Kidney glomerular epithelial cell (primary cell): Measurements from ENCODE around the gene ZNF655.
A peak's percentile ranks its signal among the peaks of the same experiment; 100 is the strongest.
"Not testable (repeated sequence)": the region's sequence is repeated elsewhere in the genome, so short reads cannot be mapped to it uniquely, and the experiment has no call there.

Source experiments
- DNase-seq: peaks from one replicate; lab custom pipeline; 2025; lab: John Stamatoyannopoulos, UW

ZNF655 gene

DNA sequence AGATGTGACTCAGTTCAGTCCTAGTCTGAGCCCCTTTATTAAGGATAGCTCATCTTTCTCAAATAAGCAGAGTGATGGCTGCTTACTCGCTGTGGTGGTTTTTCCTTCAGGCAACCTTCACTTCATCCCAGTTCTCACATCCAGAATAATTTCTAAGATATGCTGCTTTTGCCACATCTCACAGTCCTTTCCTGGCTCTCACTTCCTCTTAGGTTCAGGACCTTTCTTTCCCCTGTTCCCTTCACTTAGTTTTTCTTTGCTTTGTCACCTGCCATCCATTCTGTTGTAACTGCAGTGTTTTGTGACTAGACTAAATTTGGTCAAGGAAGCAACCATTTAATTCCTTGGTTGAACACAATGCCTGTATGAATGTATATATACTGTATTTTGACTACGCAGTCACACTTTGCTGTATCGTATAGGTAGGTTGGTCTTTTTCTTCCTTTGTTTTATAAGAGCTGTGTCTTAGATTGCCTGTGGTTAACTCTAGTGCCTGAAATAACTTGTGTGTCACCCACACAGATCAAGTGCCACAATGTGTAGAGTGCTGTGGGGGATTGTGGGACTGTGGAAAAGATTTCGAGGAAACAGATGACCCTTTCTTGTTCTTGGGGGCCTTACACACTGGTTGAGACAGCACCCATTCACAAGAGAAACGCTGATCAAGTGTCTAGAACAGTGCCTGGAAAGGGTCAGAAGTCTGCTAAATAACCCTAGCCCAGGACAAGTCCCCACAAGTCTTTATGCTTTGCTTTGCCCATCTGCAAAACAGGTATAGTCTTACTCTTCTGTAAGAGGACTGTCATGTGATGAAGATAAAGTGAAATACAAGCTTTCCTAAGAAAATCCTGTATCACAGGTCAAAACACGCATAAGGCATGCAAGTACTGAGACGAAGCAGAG is 2.6 kb downstream of the ZNF655 start:
- no peak for DNase-seq

DNA sequence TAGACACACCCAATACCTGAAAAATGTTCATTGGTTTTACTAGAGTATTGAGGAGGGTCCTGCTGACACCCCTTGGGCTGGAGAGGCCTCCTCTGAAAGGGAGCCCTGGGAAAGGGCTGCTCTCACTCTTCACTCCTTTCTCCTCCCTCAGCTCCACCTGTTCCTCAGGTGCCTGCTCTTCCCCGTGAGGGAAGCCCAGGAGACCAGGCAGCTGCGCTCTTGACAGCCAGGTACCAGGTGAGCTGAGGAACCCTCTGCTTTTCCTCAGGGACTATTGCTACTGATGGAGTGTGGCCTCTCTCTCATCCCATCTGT is 3.3 kb downstream of the ZNF655 start:
- no peak for DNase-seq

DNA sequence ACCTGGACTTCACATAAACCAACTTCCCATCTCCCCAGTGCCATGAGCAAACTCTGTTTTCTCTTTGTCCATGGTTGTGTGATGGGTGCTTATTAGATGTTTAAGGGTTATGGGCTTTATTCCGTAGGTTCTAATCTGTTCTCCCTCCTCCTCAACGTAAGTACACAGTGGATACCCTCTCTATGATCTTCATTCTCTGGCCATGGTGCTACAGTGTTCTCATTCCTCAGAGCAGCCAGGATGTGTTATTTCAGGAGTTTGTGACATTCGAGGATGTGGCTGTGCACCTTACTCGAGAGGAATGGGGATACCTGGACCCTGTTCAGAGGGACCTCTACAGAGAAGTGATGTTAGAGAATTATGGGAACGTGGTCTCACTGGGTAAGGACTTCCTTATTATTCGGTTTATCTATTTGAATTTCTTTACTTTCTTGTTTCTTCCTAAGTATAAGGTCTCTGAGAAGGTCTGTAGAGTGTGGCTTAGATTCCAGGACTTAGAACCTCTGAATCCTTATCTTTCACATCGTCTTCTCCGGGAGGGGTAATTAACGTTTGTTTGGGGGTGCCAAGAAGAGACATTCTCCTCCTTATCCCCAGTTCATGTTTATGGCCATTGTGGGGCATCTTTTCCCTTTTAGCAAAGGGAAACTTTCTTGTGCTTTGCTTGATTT is 3.8 kb downstream of the ZNF655 start:
- DNase-seq = no peak

DNA sequence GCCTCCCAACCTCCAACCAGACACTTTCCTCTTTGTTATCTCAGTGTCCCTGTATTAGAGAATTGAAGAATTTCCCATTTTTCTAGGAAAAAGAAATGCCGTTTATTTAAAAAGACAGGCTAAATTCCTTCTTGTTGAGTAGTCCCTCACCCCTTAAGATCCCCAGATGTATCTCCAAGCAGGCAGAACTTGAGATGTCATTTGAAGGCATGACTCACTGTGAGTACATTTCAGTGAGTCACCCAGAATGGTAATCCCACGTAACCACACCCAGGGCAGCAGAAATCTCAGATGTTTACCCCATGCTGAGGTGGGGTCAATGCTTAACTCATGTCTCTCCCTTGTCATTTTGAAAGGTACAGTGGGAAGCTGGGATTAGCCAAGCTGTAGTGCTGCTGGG is 4.4 kb downstream of the ZNF655 start:
- DNase-seq = peak; percentile 91

DNA sequence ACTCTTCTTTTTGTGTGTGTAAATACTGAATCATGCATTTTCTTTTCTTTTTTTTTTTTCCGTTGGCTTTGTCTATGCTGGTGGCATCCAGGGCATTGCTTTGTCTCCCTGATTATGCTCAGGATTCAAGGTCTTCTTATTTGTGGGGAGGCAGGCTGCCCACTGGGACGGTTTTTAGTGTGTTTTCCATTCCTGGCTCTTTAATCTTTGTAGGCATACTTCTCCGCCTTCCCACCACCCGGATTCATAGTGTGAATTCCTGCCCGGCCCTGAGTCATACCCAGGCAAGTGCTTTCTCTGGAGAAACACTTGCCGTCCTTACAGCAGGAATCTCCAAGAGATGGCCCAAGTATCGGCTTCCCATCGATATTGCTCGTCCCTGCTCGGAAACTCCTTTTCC is 5.2 kb downstream of the ZNF655 start:
- no peak for DNase-seq

DNA sequence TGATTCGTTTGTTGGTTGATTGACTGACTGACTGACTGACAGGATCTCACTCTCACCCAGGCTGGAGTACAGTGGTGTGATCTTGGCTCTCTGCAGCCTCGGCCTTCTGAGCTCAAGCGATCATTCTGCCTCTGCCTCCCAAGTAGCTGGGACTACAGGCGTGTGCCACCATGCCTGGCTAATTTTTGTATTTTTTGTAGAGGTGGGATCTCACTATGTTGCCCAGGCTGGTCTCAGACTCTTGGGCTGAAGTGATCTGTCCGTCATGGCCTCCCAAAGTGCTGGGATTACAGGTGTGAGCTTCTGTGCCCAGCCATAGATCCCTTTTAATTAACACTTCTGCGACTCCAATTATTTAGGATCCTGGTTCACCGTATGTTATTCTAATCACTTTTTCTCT is 10.3 kb downstream of the ZNF655 start:
- not testable (repeated sequence) for DNase-seq

DNA sequence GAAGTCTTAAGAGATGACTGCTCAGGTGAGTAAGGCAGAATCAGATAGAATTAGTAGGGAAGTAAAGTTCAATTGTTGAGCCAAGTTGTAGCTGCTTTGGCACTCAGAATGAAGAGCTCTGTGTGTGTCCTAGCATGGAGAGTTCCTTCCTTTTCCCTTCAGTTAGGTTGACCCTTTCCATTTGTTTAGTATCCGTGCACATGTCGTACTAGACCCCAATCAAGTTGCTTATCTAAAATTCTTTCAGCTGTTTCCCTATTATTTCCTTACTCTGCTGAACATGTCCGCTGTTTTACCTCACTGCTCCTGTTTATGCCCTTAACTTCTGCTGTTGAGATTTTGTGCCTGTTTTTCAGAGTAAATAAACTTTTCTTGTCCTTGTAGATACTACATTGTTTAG is 13.3 kb downstream of the ZNF655 start:
- DNase-seq = no peak

DNA sequence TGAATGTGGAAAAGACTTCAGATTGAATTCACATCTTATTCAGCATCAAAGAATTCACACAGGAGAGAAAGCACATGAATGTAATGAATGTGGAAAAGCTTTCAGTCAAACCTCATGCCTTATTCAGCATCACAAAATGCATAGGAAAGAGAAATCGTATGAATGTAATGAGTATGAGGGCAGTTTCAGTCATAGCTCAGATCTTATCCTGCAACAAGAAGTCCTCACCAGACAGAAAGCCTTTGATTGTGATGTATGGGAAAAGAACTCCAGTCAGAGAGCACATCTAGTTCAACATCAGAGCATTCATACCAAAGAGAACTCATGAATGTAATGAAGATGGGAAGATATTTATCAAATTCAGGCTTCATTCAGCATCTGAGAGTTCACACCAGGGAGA is 14.8 kb downstream of the ZNF655 start:
- no peak for DNase-seq

DNA sequence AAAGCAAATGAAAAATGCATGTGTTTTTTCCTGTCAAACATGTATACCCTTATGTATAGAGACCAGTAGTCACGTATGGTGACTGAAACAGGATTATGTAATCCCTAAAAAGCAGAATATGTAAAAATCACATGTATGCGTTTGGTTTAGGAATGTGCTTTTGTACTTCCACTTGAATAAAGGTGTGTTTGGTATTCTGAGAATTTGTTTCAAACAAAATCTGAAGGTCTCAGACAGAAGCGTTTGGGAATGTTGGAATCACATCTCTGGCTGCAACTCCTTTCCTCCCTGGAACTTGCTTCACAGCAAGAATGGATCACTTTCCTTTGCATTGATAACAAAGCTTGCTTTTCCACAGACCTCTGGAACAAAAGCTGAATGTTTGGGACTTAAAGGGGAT is 17.8 kb downstream of the ZNF655 start:
- no peak for DNase-seq

DNA sequence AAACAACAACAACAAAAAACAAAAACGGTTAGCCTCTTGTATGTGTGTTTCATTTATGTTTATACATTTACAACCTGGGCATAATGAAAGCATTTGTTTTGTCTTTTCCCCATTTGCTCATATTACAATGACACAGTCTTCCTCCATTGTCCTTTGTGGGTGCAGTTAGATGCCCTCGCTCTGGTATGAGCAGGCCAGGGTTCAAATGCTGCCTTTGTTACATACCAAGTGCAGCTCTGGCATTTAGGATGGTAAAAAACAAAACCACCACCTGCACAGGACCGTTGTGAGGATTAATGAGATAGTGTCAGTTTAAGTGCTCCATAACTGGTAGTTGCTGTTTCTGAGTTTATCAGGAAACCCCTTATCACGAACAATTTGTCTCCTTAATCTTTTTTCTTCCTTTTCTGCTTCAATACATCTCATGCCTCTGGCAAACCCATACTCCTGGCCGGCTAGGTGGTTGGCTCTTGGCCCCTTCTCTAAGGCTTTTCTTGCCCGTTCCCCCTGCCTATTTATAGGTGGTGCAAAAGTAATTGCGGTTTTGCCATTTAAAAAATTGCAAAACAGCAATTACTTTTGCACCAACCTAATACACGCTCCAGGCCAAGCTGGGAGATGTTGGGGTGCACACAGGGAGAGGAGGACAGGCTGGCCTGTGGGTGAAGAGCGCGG is 21.0 kb downstream of the ZNF655 start:
- no peak for DNase-seq

DNA sequence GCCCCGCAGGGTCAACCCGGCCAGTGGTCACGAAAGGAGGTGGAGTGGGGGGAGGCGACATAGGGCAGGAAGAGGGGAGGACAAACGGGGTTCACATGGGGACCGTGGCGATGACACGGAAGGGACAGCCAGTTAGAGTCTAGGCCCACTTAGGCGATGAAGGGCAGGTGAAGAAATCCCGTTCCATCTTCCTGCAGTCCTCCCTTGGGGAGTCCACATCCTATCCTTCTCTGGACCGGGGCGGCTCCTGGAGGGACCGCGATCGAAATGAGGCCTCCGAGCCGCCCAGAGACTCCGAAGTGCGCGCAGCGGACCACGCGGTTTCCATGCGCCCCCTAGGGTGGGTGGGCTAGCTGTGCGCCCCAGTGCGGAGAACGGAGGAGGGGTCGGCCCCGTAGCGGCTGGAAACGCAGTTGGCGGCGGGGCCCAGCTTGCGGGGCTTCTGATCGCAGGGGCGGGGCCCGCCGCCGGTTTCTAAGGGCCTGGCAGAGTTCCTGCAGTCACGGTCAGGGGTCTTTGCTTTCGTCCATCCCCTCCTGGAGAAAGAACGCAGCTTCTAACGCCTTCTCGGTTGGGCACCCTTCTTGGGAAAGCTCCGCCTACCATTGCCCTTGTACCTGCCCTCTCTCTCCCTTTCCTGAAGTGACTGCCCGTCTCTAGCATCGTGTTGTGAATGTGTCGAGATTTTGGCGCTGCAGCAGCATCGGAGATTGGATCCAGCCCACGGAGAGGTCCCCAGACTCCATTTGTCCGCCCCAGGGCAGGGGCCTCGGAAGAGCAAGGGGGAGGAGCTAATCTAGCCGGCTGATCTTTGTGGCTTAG is 21.7 kb downstream of the ZNF655 start:
- peak; percentile 13 for DNase-seq

DNA sequence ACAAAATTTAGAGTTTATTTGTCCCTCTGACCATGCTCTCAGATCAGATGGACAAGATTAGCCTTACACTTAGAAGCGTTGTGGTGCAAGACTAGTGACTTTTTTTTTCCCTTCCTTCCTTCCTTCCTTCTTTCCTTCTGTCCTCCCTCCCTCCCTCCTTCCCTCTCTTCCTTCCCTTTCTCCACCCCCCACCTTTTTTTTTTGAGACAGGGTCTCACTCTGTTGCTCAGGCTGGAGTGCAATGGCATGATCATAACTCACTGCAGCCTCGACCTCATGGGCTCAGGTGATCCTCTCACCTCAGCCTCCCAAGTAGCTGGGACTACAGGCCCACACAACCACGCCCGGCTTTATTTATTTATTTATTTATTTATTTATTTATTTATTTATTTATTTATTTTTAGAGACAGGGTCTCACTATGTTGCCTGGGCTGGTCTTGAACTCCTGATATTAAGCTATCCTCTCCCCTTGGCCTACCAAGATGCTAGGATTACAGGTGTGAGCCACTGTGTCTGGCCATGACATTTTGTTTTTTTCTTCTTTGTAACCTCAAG is 22.4 kb downstream of the ZNF655 start:
- not testable (repeated sequence) for DNase-seq

DNA sequence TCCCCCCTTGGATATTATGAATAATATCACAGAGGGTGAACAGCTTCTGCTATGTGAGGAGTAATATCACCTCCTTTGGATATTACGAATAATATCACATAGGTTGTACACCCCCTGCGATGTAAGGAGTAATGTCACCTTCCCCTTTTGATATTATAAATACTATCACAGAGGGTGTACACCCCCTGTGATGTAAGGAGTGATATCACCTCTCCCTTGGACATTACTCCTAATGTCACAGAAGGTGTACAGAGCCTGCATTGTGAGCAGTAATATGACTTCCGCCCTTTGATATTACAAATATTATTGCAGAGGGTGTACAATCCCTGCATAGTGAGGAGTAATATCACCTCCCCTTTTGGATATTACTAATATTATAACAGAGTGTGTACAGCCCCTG is 30.4 kb downstream of the ZNF655 start:
- DNase-seq = no peak

DNA sequence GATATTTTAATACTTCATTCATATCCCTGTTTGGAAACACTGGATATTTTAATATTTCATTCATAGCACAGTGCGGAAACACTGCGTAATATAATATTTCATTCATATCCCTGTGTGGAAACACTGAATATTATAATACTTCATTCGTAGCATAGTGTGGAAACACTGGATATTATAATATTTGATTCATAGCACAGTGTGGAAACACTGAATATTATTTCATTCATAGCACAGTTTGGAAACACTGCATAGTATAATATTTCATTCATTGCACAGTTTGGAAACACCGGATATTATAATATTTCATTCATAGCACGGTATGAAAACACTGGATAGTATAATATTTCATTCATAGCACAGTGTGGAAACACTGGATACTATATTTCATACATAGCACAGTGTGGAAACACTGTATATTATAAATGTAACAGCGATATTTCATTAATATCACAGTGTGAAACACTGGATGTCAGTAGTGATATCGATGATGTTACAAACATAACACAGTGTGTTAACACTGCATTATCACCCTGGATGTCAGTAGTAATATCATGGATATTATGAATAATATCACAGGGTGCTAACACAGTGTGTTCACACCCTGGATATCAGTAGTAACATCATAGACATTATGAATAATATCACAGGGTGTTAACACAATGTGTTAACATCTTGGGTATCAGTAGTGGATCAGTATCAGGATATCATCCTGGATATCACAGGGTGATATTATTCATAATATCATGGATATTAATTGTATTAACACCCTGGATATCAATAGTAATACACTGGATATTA is 36.7 kb downstream of the ZNF655 start:
- DNase-seq = no peak

DNA sequence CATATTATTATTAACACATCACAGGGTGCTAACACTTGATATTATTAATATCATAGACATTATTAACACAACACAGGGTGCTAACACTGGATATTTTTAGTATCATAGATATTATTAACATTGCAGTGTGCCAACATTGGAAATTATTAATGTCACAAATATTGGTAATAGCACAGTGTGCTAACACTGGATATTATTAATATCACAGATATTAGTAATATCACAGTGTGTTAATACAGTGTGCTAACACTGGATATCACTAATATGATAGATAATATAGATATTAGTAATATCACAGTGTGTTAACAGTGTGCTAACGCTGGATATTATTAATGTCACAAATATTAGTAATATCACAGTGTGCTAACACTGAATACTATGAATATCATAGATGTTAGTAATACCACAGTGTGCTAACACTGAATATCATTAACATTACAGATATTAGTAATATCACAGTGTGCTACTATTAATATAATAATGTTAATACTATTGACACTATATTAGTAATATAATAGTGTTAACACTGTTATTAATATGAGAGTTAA is 38.0 kb downstream of the ZNF655 start:
- no peak for DNase-seq

DNA sequence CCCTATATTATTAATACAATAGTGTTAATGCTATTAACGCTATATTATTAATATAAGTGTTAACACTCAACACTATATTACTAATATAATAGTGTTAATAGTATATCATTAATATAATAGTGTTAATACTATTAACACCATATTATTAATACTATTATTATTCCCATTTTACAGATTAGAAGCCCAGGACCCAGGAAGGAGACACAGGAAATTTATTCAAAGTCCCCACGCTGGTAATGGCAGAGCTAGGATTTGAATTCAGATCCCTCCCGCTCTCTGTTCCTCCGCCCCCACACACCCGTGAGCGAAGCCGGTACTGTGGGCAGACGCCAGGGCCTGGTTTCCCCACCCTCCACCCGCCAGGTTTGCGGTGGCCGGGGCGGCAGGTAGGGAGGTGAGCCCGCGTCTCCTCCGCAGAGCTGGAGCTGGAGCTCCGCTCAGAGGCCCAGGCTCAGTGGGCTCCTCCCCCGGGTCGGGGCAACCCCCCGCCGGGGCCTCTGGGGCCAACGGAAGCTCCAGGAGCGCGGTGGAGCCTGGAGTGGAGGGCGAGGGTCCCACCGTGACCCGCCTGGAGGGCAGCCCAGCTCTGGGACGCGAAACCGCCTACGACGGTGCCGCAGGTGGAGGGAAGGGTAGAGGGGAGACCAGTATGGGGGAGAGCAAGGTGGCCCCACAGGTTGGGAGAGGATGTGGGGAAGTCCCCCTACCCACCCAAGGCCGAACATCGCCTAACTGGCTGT is 39.5 kb downstream of the ZNF655 start, which contains the start of gene TMEM225B:
TSS of gene TMEM225B (plus strand) at position 506 of the 740 bp plus-strand sequence. CDS start 6,122 bp downstream, outside the sequence.
- no peak for DNase-seq

DNA sequence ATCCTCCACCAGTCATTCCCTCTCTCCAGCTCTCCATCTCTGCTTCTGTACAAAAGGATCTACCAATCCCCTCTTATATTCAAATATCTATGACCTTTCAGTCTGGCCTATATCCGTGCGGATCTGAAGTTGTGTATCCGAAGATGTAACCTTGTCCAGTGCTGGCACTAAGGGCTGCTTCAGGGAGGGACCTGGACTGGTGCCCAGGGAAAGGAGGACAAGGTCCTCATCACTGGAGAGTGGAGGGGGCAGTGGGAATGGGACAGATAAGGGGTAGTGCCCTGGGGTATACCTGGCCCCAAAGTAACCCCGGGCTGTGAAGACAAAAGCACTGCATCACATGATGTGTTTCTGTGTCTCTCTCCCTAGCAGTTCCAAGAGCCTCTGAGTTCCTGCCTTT is 41.4 kb downstream of the ZNF655 start:
- DNase-seq = no peak

DNA sequence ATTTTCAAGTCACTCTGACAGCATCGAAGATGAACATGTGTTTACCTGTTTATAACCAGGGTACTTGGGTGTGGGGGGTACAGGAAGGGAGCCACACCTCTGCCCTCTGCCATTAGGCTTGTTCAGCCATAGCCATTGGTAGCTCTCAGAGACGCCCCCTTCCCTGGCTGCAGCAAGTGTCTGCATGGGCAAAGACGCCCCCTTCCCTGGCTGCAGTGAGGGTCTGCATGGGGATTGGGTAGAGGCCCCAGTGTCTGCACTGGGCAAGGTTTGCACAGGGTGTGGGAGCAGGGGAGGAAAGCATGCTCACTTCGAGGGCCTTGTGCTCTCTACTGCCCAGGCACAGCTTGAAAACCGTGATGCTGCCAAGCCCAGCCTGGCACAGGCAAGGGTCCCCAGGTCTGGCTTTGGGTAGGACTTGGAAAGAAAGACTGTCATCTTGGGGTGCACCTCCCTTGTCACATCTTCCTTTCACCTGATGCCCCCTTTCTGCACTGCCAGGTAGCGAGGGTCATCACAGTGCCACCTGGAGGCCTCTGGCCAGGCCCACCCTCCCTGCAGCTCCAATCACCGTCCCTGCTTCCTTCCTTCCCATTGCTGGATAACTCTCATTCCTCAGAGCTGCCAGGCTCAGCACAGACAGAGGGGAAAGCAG is 43.3 kb downstream of the ZNF655 start:
- no peak for DNase-seq

DNA sequence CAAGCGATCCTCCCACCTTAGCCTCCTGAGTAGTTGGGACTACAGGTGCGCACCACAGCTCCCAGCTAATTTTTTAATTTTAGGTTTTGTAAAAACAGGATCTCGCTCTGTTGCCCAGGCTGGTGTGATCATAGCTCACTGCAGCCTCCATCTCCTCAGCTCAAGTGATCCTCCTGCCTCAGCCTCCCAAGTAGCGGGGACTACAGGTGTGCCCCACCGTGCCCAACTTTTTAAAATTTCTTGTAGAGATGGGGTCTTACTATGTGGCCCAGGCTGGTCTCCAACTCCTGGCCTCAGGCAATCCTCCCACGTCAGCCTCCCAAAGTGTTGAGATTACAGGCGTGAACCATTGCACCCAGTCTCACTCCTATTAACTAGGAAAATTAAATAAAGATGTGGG is 47.1 kb downstream of the ZNF655 start:
- no peak for DNase-seq
